Jurkat, Clone E6-1 (cell line): Measurements from ENCODE around the gene SYCE1L. TPM values are rescaled to one million over a fixed set of nuclear protein-coding genes. Genes with fewer than 3 reads are reported as not detected.
"Not testable (repeated sequence)": the region's sequence is repeated elsewhere in the genome, so short reads cannot be mapped to it uniquely, and the experiment has no call there.

Experiments used
- DNase-seq: peaks from one replicate; pipeline ENCODE4 v3.0.0-alpha.2; 2011; ENCODE audit warnings: low read depth, low spot score
- H3K4me3 ChIP-seq: 2 replicates; pipeline ENCODE4 v1.5.1; 2011; ENCODE audit warnings: mild to moderate bottlenecking, low read length, control low read depth, moderate library complexity
- polyA plus RNA-seq: library from polyadenylated mRNA; unstranded; fragments of >200 nt; gene quantifications from one replicate; pipeline ENCODE4 v1.2.1, GENCODE V29; 2012; ENCODE audit warnings: missing spikeins; ENCODE audit not compliant: insufficient read length, insufficient read depth

Gene SYCE1L, protein sequence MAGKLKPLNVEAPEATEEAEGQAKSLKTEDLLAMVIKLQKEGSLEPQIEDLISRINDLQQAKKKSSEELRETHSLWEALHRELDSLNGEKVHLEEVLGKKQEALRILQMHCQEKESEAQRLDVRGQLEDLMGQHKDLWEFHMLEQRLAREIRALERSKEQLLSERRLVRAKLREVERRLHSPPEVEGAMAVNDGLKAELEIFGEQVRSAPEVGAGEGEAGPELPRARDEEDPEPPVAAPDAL
- polyA plus RNA-seq: 4.9 TPM

DNA sequence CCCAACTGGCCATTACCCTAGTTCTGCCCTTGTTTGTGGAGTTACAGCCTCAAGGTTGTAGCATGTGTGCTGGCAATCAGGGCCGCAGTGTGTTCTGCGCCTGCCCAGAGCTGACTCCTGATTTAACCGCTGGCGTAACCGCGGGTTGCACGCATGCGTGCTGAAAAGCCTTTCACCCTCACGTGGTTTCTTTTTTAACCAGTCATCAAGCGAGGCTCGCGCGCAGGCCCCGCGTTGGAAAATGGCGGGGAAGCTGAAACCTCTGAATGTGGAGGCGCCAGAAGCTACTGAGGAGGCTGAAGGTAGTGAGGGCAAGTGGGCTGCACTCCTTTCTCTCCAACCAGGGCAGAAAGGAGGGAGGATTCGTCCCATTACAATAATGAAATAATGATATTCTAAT, at the start of gene SYCE1L:
SYCE1L (plus strand) TSS at position 198 of the 400 bp plus-strand sequence; CDS start at position 242, 44 bp downstream.
- DNase-seq: no peak
- no peak within 1 kb of the TSS for H3K4me3 ChIP-seq

- no peak overlapping the region for H3K4me3 ChIP-seq
- no peak for DNase-seq
Observed at GRCh38 chr16:77157346-77158058, 41.7 kb upstream of the SYCE1L start.

DNA sequence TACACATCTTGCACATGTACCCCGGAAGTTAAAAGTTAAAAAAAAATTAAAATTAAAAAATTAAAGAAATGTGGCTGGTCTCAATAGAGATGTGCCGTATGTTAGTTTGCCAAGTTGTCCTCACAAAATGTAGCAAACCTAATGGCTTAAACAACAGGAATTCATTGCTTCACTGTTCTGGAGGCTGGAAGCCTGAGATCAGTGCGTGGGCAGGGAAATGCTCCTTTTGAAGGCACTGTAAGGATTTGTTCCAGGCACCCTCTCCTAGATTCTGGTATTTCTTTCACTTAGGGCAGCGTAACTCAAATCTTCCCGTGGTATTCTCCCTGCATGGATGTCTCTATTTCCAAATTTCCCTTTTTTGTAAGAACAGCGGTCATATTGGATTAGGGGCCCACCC, 40.9 kb upstream of the SYCE1L start:
- no peak overlapping the region for H3K4me3 ChIP-seq
- DNase-seq: no peak

GRCh38 chr16:77165006-77165405, 34.2 kb upstream of the SYCE1L start:
- no peak for DNase-seq
- H3K4me3 ChIP-seq: no peak overlapping the region

DNA sequence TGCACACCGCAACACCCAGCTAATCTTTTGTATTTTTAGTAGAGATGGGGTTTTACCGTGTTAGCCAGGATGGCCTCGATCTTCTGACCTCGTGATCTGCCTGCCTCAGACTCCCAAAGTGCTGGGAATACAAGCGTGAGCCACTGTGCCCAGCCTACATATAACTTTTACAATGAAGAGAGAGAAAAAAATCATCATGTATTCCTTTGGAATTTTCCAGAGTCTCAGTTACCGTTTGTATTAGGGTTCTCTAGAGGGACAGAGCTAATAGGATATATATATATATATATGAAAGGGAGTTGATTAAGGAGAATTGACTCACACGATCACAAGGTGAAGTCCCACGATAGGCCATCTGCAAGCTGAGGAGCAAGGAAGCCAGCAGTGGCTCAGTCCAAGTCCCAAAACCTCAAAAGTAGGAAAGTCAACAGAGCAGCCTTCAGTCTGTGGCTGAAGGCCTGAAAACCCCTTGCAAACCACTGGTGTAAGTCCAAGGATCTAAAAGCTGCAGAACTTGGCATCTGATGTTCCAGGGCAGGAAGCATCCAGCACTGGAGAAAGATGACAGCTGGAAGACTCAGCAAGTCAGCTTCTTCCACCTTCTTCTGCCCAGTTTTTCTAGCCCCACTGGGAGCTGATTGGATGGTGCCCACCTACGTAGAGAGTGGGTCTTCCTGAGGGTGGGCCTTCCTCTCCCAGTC, 33.5 kb upstream of the SYCE1L start:
- not testable (repeated sequence) for H3K4me3 ChIP-seq, DNase-seq

- no peak overlapping the region for H3K4me3 ChIP-seq
- DNase-seq: no peak
Observed at GRCh38 chr16:77166726-77167125, 32.5 kb upstream of the SYCE1L start.

- H3K4me3 ChIP-seq: no peak overlapping the region
- no peak for DNase-seq
Observed at GRCh38 chr16:77168901-77169300, 30.3 kb upstream of the SYCE1L start.

DNA sequence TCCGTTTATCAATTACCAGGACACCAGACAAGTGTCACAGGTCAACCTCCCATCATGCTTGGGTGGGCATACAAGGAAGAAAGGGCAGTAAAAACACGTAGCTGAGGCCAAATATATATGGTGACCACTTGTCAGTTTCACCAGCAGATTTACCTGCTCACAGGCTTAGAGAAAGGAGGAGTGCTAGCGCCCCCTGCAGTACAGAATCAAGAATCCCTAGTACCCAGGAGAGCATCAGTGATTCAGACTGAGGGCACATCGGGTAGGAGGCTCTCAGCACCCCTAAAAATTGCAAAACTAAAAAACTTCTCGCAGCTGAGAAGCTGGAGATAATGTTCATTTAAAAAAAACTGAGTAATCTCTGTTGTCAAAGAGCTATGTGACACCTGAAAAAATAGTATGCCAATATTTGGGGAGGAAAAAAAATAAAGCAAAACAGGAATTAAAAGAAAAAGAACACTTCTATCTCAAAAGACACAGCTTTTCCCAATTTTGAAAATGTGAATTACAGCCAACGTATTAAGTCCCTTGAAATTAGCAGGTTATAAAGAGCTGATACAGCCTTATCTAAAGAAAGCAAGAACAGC, 29.5 kb upstream of the SYCE1L start:
- DNase-seq: peak; percentile 37
- no peak overlapping the region for H3K4me3 ChIP-seq

DNA sequence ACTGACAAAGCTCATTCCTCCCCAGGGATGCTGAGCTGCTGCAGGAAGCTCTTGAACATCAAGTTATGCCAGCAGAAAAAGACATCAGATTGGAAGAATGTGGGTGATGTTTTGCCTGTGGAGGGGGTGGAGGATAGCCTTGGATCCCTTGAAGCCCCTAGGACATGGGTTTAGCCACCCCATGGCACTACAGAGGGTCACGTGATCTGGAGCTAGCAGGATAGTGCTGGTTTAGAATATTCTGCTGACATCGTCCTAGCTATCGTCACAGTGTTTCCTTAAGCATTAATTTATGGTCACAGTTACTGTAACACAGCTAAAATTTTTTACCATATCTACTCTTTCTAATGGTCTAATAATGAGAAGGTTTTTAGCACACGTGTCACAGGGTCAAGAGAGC, 28.4 kb upstream of the SYCE1L start:
- no peak for DNase-seq
- H3K4me3 ChIP-seq: no peak overlapping the region

DNA sequence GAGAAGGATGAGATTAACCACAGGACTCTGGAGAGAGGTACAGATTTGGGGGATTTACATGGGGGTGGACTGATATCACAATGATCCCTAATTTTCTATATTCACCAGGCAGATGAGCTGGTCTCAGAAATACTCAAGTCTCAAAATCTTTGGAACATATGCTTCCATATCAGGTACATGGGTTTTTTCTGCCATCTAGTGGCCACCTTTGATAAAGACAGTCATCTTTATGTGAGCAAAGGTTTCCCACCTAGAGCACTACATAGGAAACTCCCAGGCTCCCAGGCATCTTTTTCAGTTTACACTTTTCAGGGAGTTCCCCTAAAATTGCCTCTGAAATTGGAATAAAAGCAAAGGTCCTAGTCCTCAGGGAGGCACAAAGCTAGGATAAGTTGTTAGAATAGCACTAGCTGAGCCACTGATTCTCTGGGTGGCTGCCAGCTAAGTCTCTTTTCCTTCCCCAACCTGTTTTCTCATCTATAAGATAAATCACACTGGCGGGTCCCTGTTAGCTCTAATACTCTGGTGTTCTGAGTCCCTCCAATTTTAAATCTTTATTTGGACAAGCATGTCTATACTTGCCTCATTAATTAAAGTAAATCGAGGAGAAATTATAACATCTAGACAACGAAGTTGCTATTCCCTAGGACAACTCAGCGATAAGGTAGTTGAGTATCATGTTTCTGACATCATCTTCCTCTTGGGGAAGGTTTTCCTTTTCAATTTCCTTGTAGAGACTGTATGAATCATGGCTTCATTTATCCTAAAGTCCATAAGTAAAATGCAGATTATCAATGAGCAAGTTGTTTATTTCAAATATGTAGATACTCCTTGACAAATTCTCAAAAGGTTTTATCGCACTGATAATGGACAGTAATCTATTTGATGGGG, 27.2 kb upstream of the SYCE1L start:
- peak; percentile 48 for DNase-seq

GRCh38 chr16:77172951-77173350, 26.3 kb upstream of the SYCE1L start:
- DNase-seq: no peak
- H3K4me3 ChIP-seq: no peak overlapping the region

More for the DNA sequence above, 27.2 kb upstream of the SYCE1L start:
- H3K4me3 ChIP-seq: no peak overlapping the region

DNA sequence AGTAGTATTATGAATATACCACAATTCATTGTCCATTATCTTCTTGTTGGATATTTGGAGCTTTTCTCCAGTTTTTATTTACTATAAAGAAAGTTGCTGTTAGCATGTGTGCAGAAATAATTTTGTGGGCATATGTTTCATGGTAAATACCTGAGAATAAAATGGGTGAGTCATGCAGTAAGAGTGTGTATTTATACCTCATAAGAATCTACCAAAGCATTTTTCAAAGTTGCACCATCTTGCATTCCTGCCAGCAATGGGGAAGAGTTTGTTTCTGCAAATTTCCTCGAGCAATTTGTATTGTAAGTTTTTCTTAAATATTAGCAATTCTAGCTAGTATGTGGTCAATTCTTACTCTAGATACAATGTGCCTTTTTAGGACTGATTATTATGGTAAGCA, 16.1 kb upstream of the SYCE1L start:
- DNase-seq: no peak
- H3K4me3 ChIP-seq: no peak overlapping the region

DNA sequence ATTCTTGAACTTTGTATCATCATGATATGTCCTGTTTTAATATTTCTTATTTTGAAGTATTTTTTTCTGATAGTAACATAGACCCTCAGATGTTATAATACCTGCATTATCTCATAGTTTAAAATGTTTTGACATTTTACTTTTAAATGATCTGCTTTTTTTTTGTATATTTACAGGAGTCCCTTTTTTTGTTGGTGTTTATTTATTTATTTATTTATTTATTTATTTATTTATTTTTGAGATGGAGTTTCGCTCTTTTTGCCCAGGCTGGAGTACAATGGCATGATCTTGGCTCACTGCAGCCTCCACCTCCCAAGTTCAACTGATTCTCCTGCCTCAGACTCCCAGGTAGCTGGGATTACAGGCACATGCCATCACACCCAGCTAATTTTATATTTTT, 12.9 kb upstream of the SYCE1L start:
- DNase-seq, H3K4me3 ChIP-seq: not testable (repeated sequence)

DNA sequence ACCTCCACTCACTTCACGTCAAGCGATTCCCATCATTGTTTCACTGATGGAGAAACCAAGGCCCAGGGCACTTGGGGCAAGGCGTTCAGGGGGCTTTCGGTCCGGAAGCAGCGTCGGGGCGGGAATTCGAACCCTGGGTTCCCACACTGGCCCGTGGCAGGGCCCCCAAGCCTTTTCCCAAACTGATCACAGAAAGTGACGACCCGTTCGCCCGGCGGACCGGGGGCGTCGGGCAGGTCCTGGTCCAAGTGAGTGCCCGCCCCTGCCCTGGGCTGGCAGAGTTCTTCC, 9.1 kb upstream of the SYCE1L start:
- DNase-seq: no peak

DNA sequence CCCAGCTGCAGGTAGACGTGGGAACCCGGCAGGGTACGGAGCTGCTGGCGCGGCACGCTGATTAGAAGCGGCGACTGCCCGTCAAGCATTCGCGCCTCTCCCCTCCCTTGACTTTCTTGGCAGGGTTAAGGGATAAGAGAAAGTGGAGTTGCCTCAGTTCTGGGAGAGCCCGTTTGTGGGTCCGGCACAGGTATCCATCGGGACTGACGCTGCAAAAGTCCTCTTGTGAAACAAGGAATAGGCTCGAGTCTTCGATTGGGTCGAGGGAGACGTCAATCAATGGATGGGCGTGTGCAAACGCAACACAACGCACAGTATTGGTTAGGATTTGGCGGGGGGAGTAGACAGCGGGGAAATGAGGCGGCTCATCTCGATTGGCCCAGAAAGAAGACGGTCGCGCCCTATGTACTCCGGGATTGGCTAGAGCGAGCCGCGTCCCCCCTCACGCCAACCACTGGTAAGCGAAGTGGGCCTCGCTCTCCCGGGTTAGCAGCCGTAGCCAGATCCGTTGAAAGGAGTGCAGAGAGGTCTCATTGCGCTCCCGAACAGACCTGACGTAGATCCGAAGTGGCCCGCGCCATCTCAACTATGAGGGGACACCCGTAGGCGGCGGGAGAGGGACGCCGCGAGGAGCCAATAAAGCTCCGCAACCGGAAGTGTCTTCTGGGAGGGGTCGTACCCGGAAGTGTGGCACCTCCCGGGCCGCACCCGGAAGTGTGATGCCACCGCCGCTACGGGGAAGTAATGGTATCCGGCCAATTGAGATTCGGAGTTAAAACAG, 8.5 kb upstream of the SYCE1L start, which contains the start of gene MON1B:
MON1B (plus strand) TSS at position 713 of the 781 bp plus-strand sequence. CDS start 296 bp downstream, outside the sequence.
- peak within 1 kb of the TSS; percentile 95 for H3K4me3 ChIP-seq
- DNase-seq: peak; percentile 98

More for the DNA sequence above, 9.1 kb upstream of the SYCE1L start:
- peak overlapping the region; percentile 95 for H3K4me3 ChIP-seq

- no peak for DNase-seq
- H3K4me3 ChIP-seq: peak overlapping the region; percentile 95
Observed at GRCh38 chr16:77191259-77191969, 7.8 kb upstream of the SYCE1L start.

DNA sequence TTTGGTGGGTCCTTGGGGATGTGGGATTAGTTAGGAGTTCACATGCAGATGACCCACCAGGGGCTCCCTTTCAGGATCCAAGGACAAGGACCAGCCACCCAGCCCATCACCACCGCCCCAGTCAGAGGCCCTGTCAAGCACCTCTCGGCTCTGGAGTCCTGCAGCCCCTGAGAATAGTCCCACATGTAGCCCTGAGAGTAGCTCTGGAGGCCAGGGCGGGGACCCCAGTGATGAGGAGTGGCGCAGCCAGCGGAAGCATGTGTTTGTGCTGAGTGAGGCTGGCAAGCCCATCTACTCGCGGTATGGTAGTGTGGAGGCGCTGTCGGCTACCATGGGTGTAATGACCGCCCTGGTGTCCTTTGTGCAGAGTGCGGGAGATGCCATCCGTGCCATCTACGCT, 5.8 kb upstream of the SYCE1L start:
- H3K4me3 ChIP-seq: no peak overlapping the region
- DNase-seq: no peak
